ENCODE measurements around the gene CCDC97.
"Not testable (repeated sequence)": the region's sequence is repeated elsewhere in the genome, so short reads cannot be mapped to it uniquely, and the experiment has no call there.

DNA sequence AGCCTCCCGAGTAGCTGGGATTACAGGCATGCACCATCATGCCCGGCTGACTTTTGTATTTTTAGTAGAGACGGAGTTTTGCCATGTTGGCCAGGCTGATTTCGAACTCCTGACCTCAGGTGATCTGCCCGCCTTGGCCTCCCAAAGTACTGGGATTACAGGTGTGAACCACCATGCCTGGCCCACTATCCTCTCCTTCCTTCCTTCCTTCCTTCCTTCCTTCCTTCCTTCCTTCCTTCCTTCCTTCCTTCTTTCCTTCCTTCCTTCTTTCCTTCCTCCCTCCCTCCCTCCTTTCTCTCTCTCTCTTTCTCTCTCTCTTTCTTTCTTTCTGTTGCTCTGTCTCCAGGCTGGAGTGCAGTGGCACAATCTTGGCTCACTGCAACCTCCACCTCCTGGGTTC is 61.1 kb downstream of the CCDC97 start:
- not testable (repeated sequence) for TF ChIP-seq CHD2 (IDR thresholded peaks at IDR 0.05; ENCODE audit: low read length); GABPA (IDR thresholded peaks at IDR 0.05; ENCODE audit: borderline replicate concordance, insufficient read depth, low read length); POLR2AphosphoS5 (IDR thresholded peaks at IDR 0.05; ENCODE audit: low read depth, low read length); CHD1 (IDR thresholded peaks at IDR 0.05; ENCODE audit: low read depth, low read length); CTCF (IDR thresholded peaks at IDR 0.05; ENCODE audit: control extremely low read depth in 1 of 3, insufficient read depth in 1 of 3, low read depth in 1 of 3, low read length in 3 of 3); SRF (IDR thresholded peaks at IDR 0.05; ENCODE audit: low read depth, low read length); EP300 (IDR thresholded peaks at IDR 0.05; ENCODE audit: borderline replicate concordance in 1 of 2, low read depth in 2 of 2, low read length in 2 of 2)
- TF ChIP-seq, protein P1, sequence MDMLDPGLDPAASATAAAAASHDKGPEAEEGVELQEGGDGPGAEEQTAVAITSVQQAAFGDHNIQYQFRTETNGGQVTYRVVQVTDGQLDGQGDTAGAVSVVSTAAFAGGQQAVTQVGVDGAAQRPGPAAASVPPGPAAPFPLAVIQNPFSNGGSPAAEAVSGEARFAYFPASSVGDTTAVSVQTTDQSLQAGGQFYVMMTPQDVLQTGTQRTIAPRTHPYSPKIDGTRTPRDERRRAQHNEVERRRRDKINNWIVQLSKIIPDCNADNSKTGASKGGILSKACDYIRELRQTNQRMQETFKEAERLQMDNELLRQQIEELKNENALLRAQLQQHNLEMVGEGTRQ (IDR thresholded peaks at IDR 0.05; ENCODE audit: low read length): not testable (repeated sequence)

Data from H1 (cell line).